Caco-2 (cell line): ENCODE results near the gene ASB9. TPM values are rescaled to one million over a fixed set of nuclear protein-coding genes. Genes with fewer than 3 reads are reported as not detected.

Experiments used
- BruUV-seq: library from RNA; stranded (reverse); fragments of 400-500 nt; replicated peaks from 2 replicates; lab custom pipeline; 2021; lab: Mats Ljungman, UMichigan
- CTCF ChIA-PET: fragments of 300-600 bp; sonication (Branson Sonifier 250); formaldehyde crosslinking; loops from one replicate; lab custom pipeline; 2022; ENCODE audit warnings: antibody characterized with exemption; lab: Charles Lee
- POLR2A ChIA-PET: fragments of 300-600 bp; sonication (Branson Sonifier 250); formaldehyde crosslinking; loops from one replicate; lab custom pipeline; 2022; ENCODE audit warnings: antibody characterized with exemption; lab: Charles Lee
- DNase-seq, 2 experiments: peaks; one replicate each; pipeline versions ENCODE4 v3.0.0 to v3.0.0-alpha.2; 2020 to 2022
- H3K27me3 ChIP-seq: replicated peaks from 2 replicates; pipeline ENCODE4 v1.6.0; 2011; ENCODE audit warnings: low read length; ENCODE audit not compliant: control insufficient read depth, insufficient read depth
- H3K36me3 ChIP-seq: 2 replicates; pipeline ENCODE4 v1.5.1; 2011; ENCODE audit warnings: low read length; ENCODE audit not compliant: control insufficient read depth, insufficient read depth
- H3K4me1 ChIP-seq: fragments of 250-450 bp; sonication (Bioruptor Pico); 2 replicates; pipeline ENCODE4 v1.5.1; 2020; ENCODE audit warnings: mild to moderate bottlenecking
- H3K4me3 ChIP-seq: 2 replicates; pipeline ENCODE4 v1.5.1; 2011; ENCODE audit warnings: low read depth, mild to moderate bottlenecking, control low read depth, low read length
- H3K9me3 ChIP-seq: fragments of 250-450 bp; sonication (Bioruptor Pico); 2 replicates; pipeline ENCODE4 v1.5.1; 2020; ENCODE audit warnings: mild to moderate bottlenecking, moderate library complexity
- H3K27ac Mint-ChIP-seq: one replicate; pipeline ENCODE4 v1.8.0; 2022; ENCODE audit warnings: mixed read lengths; ENCODE audit not compliant: unreplicated experiment
- H3K27me3 Mint-ChIP-seq: one replicate; pipeline ENCODE4 v1.8.0; 2022; ENCODE audit warnings: mixed read lengths; ENCODE audit not compliant: insufficient read depth, unreplicated experiment
- H3K36me3 Mint-ChIP-seq: one replicate; pipeline ENCODE4 v1.8.0; 2022; ENCODE audit warnings: mild to moderate bottlenecking, mixed read lengths; ENCODE audit not compliant: insufficient read depth, unreplicated experiment
- H3K4me1 Mint-ChIP-seq: one replicate; pipeline ENCODE4 v1.8.0; 2022; ENCODE audit warnings: low read depth, mixed read lengths; ENCODE audit not compliant: unreplicated experiment
- H3K4me3 Mint-ChIP-seq: one replicate; pipeline ENCODE4 v1.8.0; 2022; ENCODE audit warnings: mild to moderate bottlenecking, moderate library complexity, mixed read lengths; ENCODE audit not compliant: unreplicated experiment
- H3K9me3 Mint-ChIP-seq: one replicate; pipeline ENCODE4 v1.8.0; 2022; ENCODE audit warnings: mixed read lengths; ENCODE audit not compliant: unreplicated experiment
- CTCF ChIP-seq, 2 experiments: fragments of 200-600 bp in 1 of 2; IDR thresholded peaks; 1 replicate in 1 of 2; 2 replicates in 1 of 2; pipeline versions ENCODE4 v1.5.1 to v1.8.0; 2011 to 2022; ENCODE audit warnings: antibody characterized with exemption in 1 of 2, control low read depth in 1 of 2, inconsistent platforms in 1 of 2, low read depth in 1 of 2, low read length in 1 of 2, mild to moderate bottlenecking in 1 of 2, moderate library complexity in 1 of 2; ENCODE audit not compliant: insufficient read depth in 1 of 2, severe bottlenecking in 1 of 2, unreplicated experiment in 1 of 2
- intact Hi-C: fragments of 100-400 bp; cut with micrococcal nuclease; formaldehyde crosslinking; loops from one replicate; pipeline ENCODE4 v1.10.0; 2022; ENCODE audit not compliant: unreplicated experiment
- total RNA-seq: library from RNA; stranded (reverse); gene quantifications from 2 replicates; pipeline ENCODE4 v1.2.3, GENCODE V29; 2022

ASB9 gene
- total RNA-seq, 1 experiment from 2014 or later: 4.6 TPM

GRCh38 chrX:15217161-15217560, 52.7 kb downstream of the ASB9 start:
- Histone ChIP-seq H3K27me3 (no peaks in the 10 kb centered on the region), H3K4me1 (no peaks in the 10 kb centered on the region), H3K9me3 (no peaks in the 10 kb centered on the region), H3K36me3 (no peaks in the 10 kb centered on the region), H3K4me3 (no peak overlapping the region)
- ChIA-PET POLR2A (no interaction called here), CTCF (no interaction called here)
- H3K27ac Mint-ChIP-seq: no peak overlapping the region
- no TSS peak for BruUV-seq
- H3K4me3 Mint-ChIP-seq: no peak overlapping the region
- no peaks in the 10 kb centered on the region for H3K36me3 Mint-ChIP-seq
- H3K27me3 Mint-ChIP-seq: peaks cover 7% of the 10 kb centered on the region
- no peak for DNase-seq
- intact Hi-C loops: no loop called here
- no peaks in the 10 kb centered on the region for H3K9me3 Mint-ChIP-seq
- H3K4me1 Mint-ChIP-seq: no peaks in the 10 kb centered on the region
- no peak for TF ChIP-seq CTCF (IDR thresholded peaks at IDR 0.05; ENCODE audit: insufficient read depth in 1 of 2, low read depth in 1 of 2, low read length in 1 of 2, severe bottlenecking in 1 of 2, unreplicated experiment in 1 of 2)

GRCh38 chrX:15216280-15216679, 53.6 kb downstream of the ASB9 start:
- Histone ChIP-seq H3K4me1 (no peaks in the 10 kb centered on the region), H3K4me3 (no peak overlapping the region), H3K27me3 (no peaks in the 10 kb centered on the region), H3K36me3 (no peaks in the 10 kb centered on the region), H3K9me3 (no peaks in the 10 kb centered on the region)
- no peak for TF ChIP-seq CTCF (IDR thresholded peaks at IDR 0.05; ENCODE audit: insufficient read depth in 1 of 2, low read depth in 1 of 2, low read length in 1 of 2, severe bottlenecking in 1 of 2, unreplicated experiment in 1 of 2)
- H3K4me1 Mint-ChIP-seq: no peaks in the 10 kb centered on the region
- H3K27me3 Mint-ChIP-seq: peaks cover 7% of the 10 kb centered on the region
- H3K4me3 Mint-ChIP-seq: no peak overlapping the region
- intact Hi-C loops: no loop called here
- no TSS peak for BruUV-seq
- no peaks in the 10 kb centered on the region for H3K36me3 Mint-ChIP-seq
- no peak for DNase-seq
- ChIA-PET POLR2A (no interaction called here), CTCF (no interaction called here)
- H3K9me3 Mint-ChIP-seq: no peaks in the 10 kb centered on the region
- no peak overlapping the region for H3K27ac Mint-ChIP-seq

- no peaks in the 10 kb centered on the region for H3K36me3 ChIP-seq
- no peaks in the 10 kb centered on the region for H3K36me3 Mint-ChIP-seq
- intact Hi-C loops: no loop called here
- no peak overlapping the region for H3K4me3 Mint-ChIP-seq
- CTCF ChIA-PET: no interaction called here
- no peaks in the 10 kb centered on the region for H3K9me3 ChIP-seq
- no peaks in the 10 kb centered on the region for H3K27me3 ChIP-seq
- DNase-seq: no peak
- H3K4me1 Mint-ChIP-seq: no peaks in the 10 kb centered on the region
- no peak overlapping the region for H3K27ac Mint-ChIP-seq
- TF ChIP-seq CTCF (IDR thresholded peaks at IDR 0.05; ENCODE audit: insufficient read depth in 1 of 2, low read depth in 1 of 2, low read length in 1 of 2, severe bottlenecking in 1 of 2, unreplicated experiment in 1 of 2): no peak
- H3K4me3 ChIP-seq: no peak overlapping the region
- POLR2A ChIA-PET: no interaction called here
- H3K4me1 ChIP-seq: no peaks in the 10 kb centered on the region
- no peaks in the 10 kb centered on the region for H3K9me3 Mint-ChIP-seq
- H3K27me3 Mint-ChIP-seq: peaks cover 3% of the 10 kb centered on the region
- no TSS peak for BruUV-seq
These were observed 54.5 kb downstream of the ASB9 start for GRCh38 chrX:15215366-15215765.
